Esophagus squamous epithelium (tissue), 5 donors: ENCODE results near the gene CLCN7. TPM values are rescaled to one million over a fixed set of nuclear protein-coding genes. Genes with fewer than 3 reads are reported as not detected.

Experiments used
- DNase-seq: peaks from one replicate; lab custom pipeline; 2025; lab: John Stamatoyannopoulos, UW
- H3K27ac ChIP-seq, 4 donors: fragments of 200-600 bp; sonication (generic); one replicate each; pipeline ENCODE4 v1.5.1; 2016 to 2019; ENCODE audit warnings: mild to moderate bottlenecking in 1 of 4
- H3K27me3 ChIP-seq, 4 donors: fragments of 200-600 bp; sonication (generic); 1 replicate in 3 of 4; 2 replicates in 1 of 4; pipeline versions ENCODE4 v1.5.1 to v1.6.0; 2017 to 2021; ENCODE audit warnings: antibody characterized with exemption in 1 of 4
- H3K36me3 ChIP-seq, 3 donors: fragments of 200-600 bp; sonication (generic); one replicate each; pipeline ENCODE4 v1.5.1; 2016 to 2019
- H3K4me1 ChIP-seq, 3 donors: fragments of 200-600 bp; sonication (generic); one replicate each; pipeline ENCODE4 v1.5.1; 2017 to 2019
- H3K4me3 ChIP-seq, 4 donors: fragments of 200-600 bp; sonication (generic); 1 replicate in 3 of 4; 2 replicates in 1 of 4; pipeline ENCODE4 v1.5.1; 2016 to 2019; ENCODE audit warnings: mild to moderate bottlenecking in 2 of 4, moderate library complexity in 1 of 4
- H3K9me3 ChIP-seq, 3 donors: fragments of 200-600 bp; sonication (generic); one replicate each; pipeline ENCODE4 v1.5.1; 2016 to 2019
- CTCF ChIP-seq, 6 experiments: fragments of 450-650 bp in 4 of 6; fragments of 200-600 bp in 2 of 6; sonication (generic) in 2 of 6; IDR thresholded peaks; one replicate each; pipeline ENCODE4 v1.5.1; 2016 to 2019; ENCODE audit warnings: antibody characterized with exemption in 6 of 6, mild to moderate bottlenecking in 4 of 6, moderate library complexity in 4 of 6
- POLR2A ChIP-seq, 4 donors: fragments of 450-650 bp; IDR thresholded peaks; one replicate each; pipeline ENCODE4 v1.6.1; 2017; ENCODE audit warnings: antibody characterized with exemption in 4 of 4, mild to moderate bottlenecking in 4 of 4, moderate library complexity in 3 of 4
- WGBS, 2 donors: methylation state at CpG; one replicate each; pipeline ENCODE4 v1.1.5; 2018; 5-methylcytosine and 5-hydroxymethylcytosine counted together
- intact Hi-C: fragments of 100-400 bp; cut with DNase I; formaldehyde crosslinking; loops from one replicate; pipeline ENCODE4 v1.15.0; 2022
- total RNA-seq, 4 donors: library from RNA; depleted of rRNA; stranded (reverse); fragments of >200 nt; gene quantifications; one replicate each; pipeline ENCODE4 v1.1.0, GENCODE V29; 2016
- donor health status: DM: yes; HTN: yes; CAD: no.

Gene CLCN7
- total RNA-seq, 4 donors from 2014 or later, result 21.5 to 41.2 (median 33.6) TPM

- no peaks in the 10 kb centered on the region for H3K27me3 ChIP-seq
- intact Hi-C loops, result no loop called here
- peaks cover 18 to 57% (median 25%) of the 10 kb centered on the region in 3 donors for H3K36me3 ChIP-seq
- TF ChIP-seq CTCF (IDR thresholded peaks at IDR 0.05) (no peak), POLR2A (IDR thresholded peaks at IDR 0.05) (no peak)
- no peaks in the 10 kb centered on the region for H3K9me3 ChIP-seq
- no peak overlapping the region for H3K27ac ChIP-seq
- H3K4me3 ChIP-seq, result no peak overlapping the region
- 93% methylated on average over 9 of the region's 39 CpGs; no CpG with 5 or more reads in 1 of the 2 donors for WGBS, 2 donors
- peaks cover 16 to 32% (median 17%) of the 10 kb centered on the region in 3 donors for H3K4me1 ChIP-seq
- no peak for DNase-seq
Measured at GRCh38 chr16:1495211-1495888, 20.5 kb upstream of the CLCN7 start.

- H3K27ac ChIP-seq, result no peak overlapping the region
- no peaks in the 10 kb centered on the region for H3K9me3 ChIP-seq
- 100% methylated on average over 1 to 2 of the region's 13 CpGs for WGBS, 2 donors
- DNase-seq, result no peak
- H3K36me3 ChIP-seq, result peaks cover 12 to 50% (median 18%) of the 10 kb centered on the region in 3 donors
- peaks cover 16 to 32% (median 17%) of the 10 kb centered on the region in 3 donors for H3K4me1 ChIP-seq
- peak overlapping the region in 2 of 4 donors; percentile 86 to 94 for H3K4me3 ChIP-seq
- intact Hi-C loops, result no loop called here
- no peak for TF ChIP-seq CTCF (IDR thresholded peaks at IDR 0.05)
- TF ChIP-seq POLR2A (IDR thresholded peaks at IDR 0.05), result no peak
- H3K27me3 ChIP-seq, result no peaks in the 10 kb centered on the region
Measured at GRCh38 chr16:1494711-1495110, 19.9 kb upstream of the CLCN7 start.

- Histone ChIP-seq H3K9me3 (no peaks in the 10 kb centered on the region), H3K4me1 (peaks cover 16 to 32% (median 17%) of the 10 kb centered on the region in 3 donors), H3K27me3 (no peaks in the 10 kb centered on the region), H3K27ac (peak overlapping the region; percentile 82 to 95 (median 93)), H3K4me3 (peak overlapping the region; percentile 86 to 94 (median 91)), H3K36me3 (peaks cover 10 to 45% (median 13%) of the 10 kb centered on the region in 3 donors)
- intact Hi-C loops, result no loop called here
- peak in 4 of 6 experiments; percentile 31 to 57 (median 35) for TF ChIP-seq CTCF (IDR thresholded peaks at IDR 0.05)
- TF ChIP-seq POLR2A (IDR thresholded peaks at IDR 0.05), result no peak
- 9% methylated on average over 7 of the region's 25 CpGs; no CpG with 5 or more reads in 1 of the 2 donors for WGBS, 2 donors
- DNase-seq, result no peak
Measured at GRCh38 chr16:1494129-1494640, 19.4 kb upstream of the CLCN7 start.

GRCh38 chr16:1493746-1494094 lies 18.9 kb upstream of the CLCN7 start:
- DNase-seq, result no peak
- H3K27ac ChIP-seq, result peak overlapping the region; percentile 82 to 95 (median 93)
- H3K36me3 ChIP-seq, result peaks cover 5 to 40% (median 10%) of the 10 kb centered on the region in 3 donors
- intact Hi-C loops, result no loop called here
- TF ChIP-seq CTCF (IDR thresholded peaks at IDR 0.05) (no peak), POLR2A (IDR thresholded peaks at IDR 0.05) (no peak)
- no peaks in the 10 kb centered on the region for H3K9me3 ChIP-seq
- peaks cover 16 to 32% (median 17%) of the 10 kb centered on the region in 3 donors for H3K4me1 ChIP-seq
- 0% methylated on average over 4 of the region's 30 CpGs; no CpG with 5 or more reads in 1 of the 2 donors for WGBS, 2 donors
- no peaks in the 10 kb centered on the region for H3K27me3 ChIP-seq
- H3K4me3 ChIP-seq, result peak overlapping the region; percentile 86 to 94 (median 91)
